K562 (cell line): ENCODE data around the gene KAT2B. TPM values are rescaled to one million over a fixed set of nuclear protein-coding genes. Genes with fewer than 3 reads are reported as not detected.
A peak's percentile ranks its signal among the peaks of the same experiment; 100 is the strongest.

Source experiments
- ATAC-seq: fragments of 200-7000 bp; cut with Tn5 transposase; 3 replicates; pipeline ENCODE4 v1.9.1; 2020; ENCODE audit warnings: moderate library complexity
- BruUV-seq: library from RNA; stranded (reverse); fragments of 400-500 nt; replicated peaks from 2 replicates; lab custom pipeline; 2021; lab: Mats Ljungman, UMichigan
- CTCF ChIA-PET: fragments of 300-600 bp; formaldehyde crosslinking; extraction: SDS; loops from one replicate; lab custom pipeline; 2021; ENCODE audit warnings: low intra/inter-chr PET ratio; lab: Yijun Ruan, JAX
- POLR2A ChIA-PET: fragments of 300-600, 350-650 bp; sonication (Branson Sonifier 250); formaldehyde crosslinking; extraction: SDS; loops from one replicate; lab custom pipeline; 2021; ENCODE audit warnings: antibody characterized with exemption, inconsistent platforms; lab: Yijun Ruan, JAX
- DNase-seq, 4 experiments: peaks; one replicate each; pipeline versions ENCODE4 v3.0.0 to v3.0.0-alpha.2; 2011 to 2018; ENCODE audit warnings: low spot score in 3 of 4, mixed read lengths in 3 of 4; ENCODE audit errors: extremely low read depth in 1 of 4
- FAIRE-seq: peaks from 2 replicates; lab custom pipeline; 2011; peaks lifted over from hg19 to GRCh38; lab: Jason Lieb, UNC
- H2AFZ ChIP-seq: 2 replicates; pipeline ENCODE4 v1.6.0; 2011; ENCODE audit warnings: low read depth, low read length, control low read depth, inconsistent platforms
- H3K27ac ChIP-seq: fragments of 200-600 bp; 3 replicates; pipeline ENCODE4 v1.8.0; 2011; ENCODE audit warnings: low read depth, mild to moderate bottlenecking, control low read depth, inconsistent platforms, low read length, moderate library complexity, mixed read lengths; ENCODE audit errors: extremely low read depth
- H3K27me3 ChIP-seq, 2 experiments: fragments of 300-600 bp in 1 of 2; 2 replicates in 1 of 2; 3 replicates in 1 of 2; pipeline versions ENCODE4 v1.6.0 to v1.8.0; 2011; ENCODE audit warnings: inconsistent platforms in 2 of 2, low read length in 2 of 2, mild to moderate bottlenecking in 1 of 2, mixed read lengths in 1 of 2, moderate library complexity in 1 of 2; ENCODE audit not compliant: control insufficient read depth in 2 of 2, insufficient read depth in 2 of 2
- H3K36me3 ChIP-seq: fragments of 300-600 bp; 3 replicates; pipeline ENCODE4 v1.8.0; 2011; ENCODE audit warnings: mild to moderate bottlenecking, low read length, inconsistent platforms; ENCODE audit not compliant: control insufficient read depth, insufficient read depth
- H3K4me1 ChIP-seq, 2 experiments: fragments of 200-600 bp in 1 of 2; replicated peaks in 1 of 2; 2 replicates in 1 of 2; 3 replicates in 1 of 2; pipeline versions ENCODE4 v1.5.1 to v1.8.0; 2011; ENCODE audit warnings: inconsistent platforms in 2 of 2, low read length in 2 of 2, mild to moderate bottlenecking in 1 of 2, mixed read lengths in 1 of 2, moderate library complexity in 1 of 2; ENCODE audit not compliant: control insufficient read depth in 2 of 2, insufficient read depth in 2 of 2
- H3K4me2 ChIP-seq: 2 replicates; pipeline ENCODE4 v1.6.1; 2011; ENCODE audit warnings: low read length, control low read depth, inconsistent platforms, mixed read lengths; ENCODE audit not compliant: insufficient read depth
- H3K4me3 ChIP-seq: fragments of 200-600 bp; sonication (generic), shearing (Covaris generic); 2 replicates; pipeline ENCODE4 v1.5.1; 2016; ENCODE audit warnings: control low read depth, inconsistent platforms
- H3K79me2 ChIP-seq: fragments of 200-600 bp; 3 replicates; pipeline ENCODE4 v1.8.0; 2011; ENCODE audit warnings: low read length, inconsistent platforms; ENCODE audit not compliant: control insufficient read depth, insufficient read depth
- H3K9ac ChIP-seq, 2 experiments: 2 replicates each; pipeline versions ENCODE4 v1.6.0 to v1.6.1; 2011; ENCODE audit warnings: low read depth in 2 of 2, low read length in 2 of 2, control low read depth in 1 of 2, inconsistent platforms in 1 of 2, mild to moderate bottlenecking in 1 of 2, mixed read lengths in 1 of 2; ENCODE audit not compliant: insufficient read depth in 1 of 2
- H3K9me1 ChIP-seq: one replicate; pipeline ENCODE4 v1.6.0; 2011; ENCODE audit warnings: inconsistent platforms, mild to moderate bottlenecking, low read length, moderate library complexity; ENCODE audit not compliant: control insufficient read depth, insufficient read depth
- H3K9me3 ChIP-seq: replicated peaks from 2 replicates; pipeline ENCODE4 v1.5.1; 2011; ENCODE audit warnings: low read depth, low read length, inconsistent platforms; ENCODE audit not compliant: control insufficient read depth, insufficient read depth
- H4K20me1 ChIP-seq: replicated peaks from 2 replicates; pipeline ENCODE4 v1.6.1; 2011; ENCODE audit warnings: low read length, inconsistent platforms, mixed read lengths; ENCODE audit not compliant: control insufficient read depth, insufficient read depth
- BRD4 ChIP-seq: fragments of 200-600 bp; sonication (generic); IDR thresholded peaks from 2 replicates; pipeline ENCODE4 v1.6.1; 2017; ENCODE audit warnings: inconsistent platforms
- C11orf30 ChIP-seq: fragments of 450-650 bp; IDR thresholded peaks from 2 replicates; pipeline ENCODE4 v1.6.1; 2016; ENCODE audit warnings: low read depth, mild to moderate bottlenecking
- CCNT2 ChIP-seq: IDR thresholded peaks from 2 replicates; pipeline ENCODE4 v1.6.1; 2011; ENCODE audit warnings: borderline replicate concordance, low read depth, mild to moderate bottlenecking, moderate library complexity, mixed read lengths, low read length; ENCODE audit not compliant: insufficient read length; ENCODE audit errors: extremely low read depth
- FOSL1 ChIP-seq: fragments of 200-800 bp; sonication (Bioruptor generic); conservative IDR thresholded peaks from 2 replicates; pipeline ENCODE4 v1.6.1; 2016; ENCODE audit warnings: missing genetic modification characterization, missing compliant biosample characterization
- FOXM1 ChIP-seq, 2 experiments: fragments of 450-650 bp in 1 of 2; sonication (generic) in 1 of 2; formaldehyde crosslinking in 1 of 2; IDR thresholded peaks; 2 replicates each; pipeline versions ENCODE4 v1.6.1 to v1.9.0; 2017 to 2022; ENCODE audit warnings: low read depth in 2 of 2, mild to moderate bottlenecking in 2 of 2, missing genetic modification reagents in 1 of 2, moderate library complexity in 1 of 2
- HMGN3 ChIP-seq: IDR thresholded peaks from 2 replicates; pipeline ENCODE4 v1.6.1; 2011; ENCODE audit warnings: borderline replicate concordance, low read depth, mild to moderate bottlenecking, mixed read lengths, low read length; ENCODE audit not compliant: insufficient read length; ENCODE audit errors: extremely low read depth
- MYBL2 ChIP-seq, 2 experiments: fragments of 450-650 bp in 1 of 2; sonication (generic) in 1 of 2; formaldehyde crosslinking in 1 of 2; IDR thresholded peaks; 2 replicates each; pipeline versions ENCODE4 v1.6.1 to v1.8.1; 2017 to 2022; ENCODE audit warnings: borderline replicate concordance in 1 of 2, inconsistent platforms in 1 of 2, low read depth in 1 of 2, mild to moderate bottlenecking in 1 of 2, missing genetic modification reagents in 1 of 2, moderate library complexity in 1 of 2
- NUFIP1 ChIP-seq: fragments of 450-650 bp; IDR thresholded peaks from 2 replicates; pipeline ENCODE4 v1.6.1; 2018; ENCODE audit not compliant: partially characterized antibody
- SREBF1 ChIP-seq: fragments of 150-350 bp; IDR thresholded peaks from 2 replicates; pipeline ENCODE4 v1.6.1; 2014; ENCODE audit warnings: antibody characterized with exemption, low read depth, low read length, borderline replicate concordance
- ZFPM2 ChIP-seq: fragments of 250-450 bp; sonication (Bioruptor Pico); IDR thresholded peaks from 2 replicates; pipeline ENCODE4 v1.5.1; 2022; ENCODE audit warnings: mild to moderate bottlenecking
- WGBS: fragments of 100-300 bp; shearing (Covaris generic); methylation state at CpG from one replicate; pipeline ENCODE4 v1.1.6; 2016; ENCODE audit warnings: low coverage, mixed read lengths; ENCODE audit not compliant: insufficient coverage; ENCODE audit errors: missing lambda C conversion rate; 5-methylcytosine and 5-hydroxymethylcytosine counted together
- in situ Hi-C: fragments of 300-500 bp; cut with MboI; formaldehyde crosslinking; loops from 4 replicates; pipeline ENCODE4 v1.15.0; 2018; ENCODE audit warnings: inconsistent platforms, mixed read lengths
- intact Hi-C: fragments of 100-400 bp; cut with micrococcal nuclease; formaldehyde crosslinking; loops from 2 replicates; pipeline ENCODE4 v1.14.2; 2022
- polyA plus RNA-seq, 8 experiments: library from polyadenylated mRNA; depleted of rRNA in 4 of 8; stranded (reverse) in 5 of 8; unstranded in 3 of 8; fragments of >200 nt; fragmentation: Nextera tagmentation in 2 of 8; fragmentation: Illumina TruSeq in 1 of 8; extraction: Ambion mirVana in 2 of 8; extraction: Trizol in 1 of 8; gene quantifications; 2 replicates each; pipeline versions ENCODE4 v1.2.1 to v1.2.3, GENCODE V29; 2011 to 2014; ENCODE audit warnings: inconsistent platforms in 1 of 8, missing spikeins in 1 of 8
- total RNA-seq, 7 experiments: library from RNA; depleted of rRNA in 6 of 7; stranded (reverse); fragments of >200 nt in 6 of 7; fragmentation: Illumina TruSeq in 2 of 7; extraction: Trizol in 2 of 7; gene quantifications; 2 replicates each; pipeline versions ENCODE4 v1.2.1 to v1.2.3, GENCODE V29; 2011 to 2021; ENCODE audit warnings: low replicate concordance in 1 of 7
- TF ChIP-seq, protein P1 (sequence below), 2 experiments: fragments of 450-650 bp in 1 of 2; sonication (generic) in 1 of 2; formaldehyde crosslinking in 1 of 2; IDR thresholded peaks; 2 replicates each; pipeline versions ENCODE4 v1.7.1 to v1.9.0; 2016 to 2022; ENCODE audit warnings: inconsistent platforms in 1 of 2, mild to moderate bottlenecking in 1 of 2, missing genetic modification reagents in 1 of 2

Gene KAT2B
- total and polyA plus RNA-seq, 9 of the 15 experiments (the other 6 are each of a cell fraction or from before 2014, with no cell fraction given), result 3.3 to 14.9 (median 12.2) TPM

DNA sequence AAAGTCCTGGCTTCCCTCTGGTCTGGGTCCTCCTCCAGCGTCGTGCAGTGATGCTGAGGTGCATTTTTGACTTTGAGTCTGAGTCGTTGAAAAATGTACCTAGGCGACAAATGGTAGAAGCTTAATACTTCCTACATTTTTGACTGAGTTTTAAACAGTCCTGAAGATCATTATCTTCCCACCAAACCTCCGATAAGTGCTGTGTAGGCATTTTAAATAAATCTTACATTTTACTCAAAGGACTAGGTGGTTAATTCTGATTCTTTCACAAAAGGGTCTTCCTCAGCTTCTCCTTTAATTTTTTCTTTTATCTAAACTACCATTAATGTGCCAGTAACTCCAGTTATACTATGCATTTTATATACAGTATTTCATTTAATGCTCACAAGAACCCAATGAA, 70.6 kb downstream of the KAT2B start:
- H3K27ac ChIP-seq, result no peak overlapping the region
- no peak overlapping the region for H3K4me2 ChIP-seq
- ATAC-seq (no peak), FAIRE-seq (no peak), DNase-seq (no peak)
- no peak overlapping the region for H3K4me3 ChIP-seq
- H4K20me1 ChIP-seq, result no peaks in the 10 kb centered on the region
- in situ Hi-C loops (no loop called here), intact Hi-C loops (no loop called here)
- peaks cover 0 to 4% of the 10 kb centered on the region in 2 experiments; a peak in 3 of 5 replicates for H3K4me1 ChIP-seq
- 75% methylated on average over 5 of the region's 5 CpGs for WGBS
- peaks cover 21% of the 10 kb centered on the region for H3K36me3 ChIP-seq
- H3K27me3 ChIP-seq, result no peaks in the 10 kb centered on the region
- H3K79me2 ChIP-seq, result no peaks in the 10 kb centered on the region
- H3K9me3 ChIP-seq, result no peaks in the 10 kb centered on the region
- H2AFZ ChIP-seq, result no peak overlapping the region
- no peak overlapping the region for H3K9ac ChIP-seq
- CTCF ChIA-PET, result no interaction called here
- POLR2A ChIA-PET, result interaction anchor here (0.6 to 1.5 kb wide), 2 partner anchors 8 to 14 kb away, joined by 3 to 4 read pairs; no protein-coding TSS in a partner anchor
- no peaks in the 10 kb centered on the region for H3K9me1 ChIP-seq
- no TSS peak for BruUV-seq
- TF ChIP-seq, protein P1, sequence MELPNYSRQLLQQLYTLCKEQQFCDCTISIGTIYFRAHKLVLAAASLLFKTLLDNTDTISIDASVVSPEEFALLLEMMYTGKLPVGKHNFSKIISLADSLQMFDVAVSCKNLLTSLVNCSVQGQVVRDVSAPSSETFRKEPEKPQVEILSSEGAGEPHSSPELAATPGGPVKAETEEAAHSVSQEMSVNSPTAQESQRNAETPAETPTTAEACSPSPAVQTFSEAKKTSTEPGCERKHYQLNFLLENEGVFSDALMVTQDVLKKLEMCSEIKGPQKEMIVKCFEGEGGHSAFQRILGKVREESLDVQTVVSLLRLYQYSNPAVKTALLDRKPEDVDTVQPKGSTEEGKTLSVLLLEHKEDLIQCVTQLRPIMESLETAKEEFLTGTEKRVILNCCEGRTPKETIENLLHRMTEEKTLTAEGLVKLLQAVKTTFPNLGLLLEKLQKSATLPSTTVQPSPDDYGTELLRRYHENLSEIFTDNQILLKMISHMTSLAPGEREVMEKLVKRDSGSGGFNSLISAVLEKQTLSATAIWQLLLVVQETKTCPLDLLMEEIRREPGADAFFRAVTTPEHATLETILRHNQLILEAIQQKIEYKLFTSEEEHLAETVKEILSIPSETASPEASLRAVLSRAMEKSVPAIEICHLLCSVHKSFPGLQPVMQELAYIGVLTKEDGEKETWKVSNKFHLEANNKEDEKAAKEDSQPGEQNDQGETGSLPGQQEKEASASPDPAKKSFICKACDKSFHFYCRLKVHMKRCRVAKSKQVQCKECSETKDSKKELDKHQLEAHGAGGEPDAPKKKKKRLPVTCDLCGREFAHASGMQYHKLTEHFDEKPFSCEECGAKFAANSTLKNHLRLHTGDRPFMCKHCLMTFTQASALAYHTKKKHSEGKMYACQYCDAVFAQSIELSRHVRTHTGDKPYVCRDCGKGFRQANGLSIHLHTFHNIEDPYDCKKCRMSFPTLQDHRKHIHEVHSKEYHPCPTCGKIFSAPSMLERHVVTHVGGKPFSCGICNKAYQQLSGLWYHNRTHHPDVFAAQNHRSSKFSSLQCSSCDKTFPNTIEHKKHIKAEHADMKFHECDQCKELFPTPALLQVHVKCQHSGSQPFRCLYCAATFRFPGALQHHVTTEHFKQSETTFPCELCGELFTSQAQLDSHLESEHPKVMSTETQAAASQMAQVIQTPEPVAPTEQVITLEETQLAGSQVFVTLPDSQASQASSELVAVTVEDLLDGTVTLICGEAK (IDR thresholded peaks at IDR 0.05), result no peak
- TF ChIP-seq, protein P1 (CRISPR knock-in tag; IDR thresholded peaks at IDR 0.05), result no peak
- TF ChIP-seq SREBF1 (no peak), BRD4 (no peak), FOSL1 (tag) (no peak), FOXM1 (IDR thresholded peaks at IDR 0.05; ENCODE audit: low read depth) (no peak), FOXM1 (CRISPR knock-in tag; IDR thresholded peaks at IDR 0.05; ENCODE audit: low read depth) (no peak), C11orf30 (peak; percentile 76; the same call in 1 of the 2 replicates), CCNT2 (no peak), NUFIP1 (no peak), ZFPM2 (no peak), HMGN3 (no peak), MYBL2 (IDR thresholded peaks at IDR 0.05; ENCODE audit: low read depth) (no peak), MYBL2 (CRISPR knock-in tag; IDR thresholded peaks at IDR 0.05; ENCODE audit: borderline replicate concordance) (no peak)
